GM12878 (cell line): Measurements from ENCODE around the gene TARDBP. TPM values are rescaled to one million over a fixed set of nuclear protein-coding genes. Genes with fewer than 3 reads are reported as not detected.

Source experiments
- ATAC-seq: fragments of 200-7000 bp; cut with Tn5 transposase; 3 replicates; pipeline ENCODE4 v1.9.1; 2020; ENCODE audit warnings: mild to moderate bottlenecking, moderate library complexity
- BruUV-seq: library from RNA; stranded (reverse); fragments of 400-500 nt; replicated peaks from 2 replicates; lab custom pipeline; 2021; lab: Mats Ljungman, UMichigan
- CTCF ChIA-PET: fragments of 300-600 bp; sonication (Branson Sonifier 250); formaldehyde crosslinking; extraction: SDS; loops from one replicate; lab custom pipeline; 2021; ENCODE audit warnings: inconsistent platforms; lab: Yijun Ruan, JAX
- POLR2A ChIA-PET: fragments of 350-600 bp; formaldehyde crosslinking; extraction: SDS; loops from one replicate; lab custom pipeline; 2021; ENCODE audit warnings: inconsistent platforms; lab: Charles Lee
- RAD21 ChIA-PET: fragments of 300-600 bp; sonication (Branson Sonifier 250); formaldehyde crosslinking; loops from one replicate; lab custom pipeline; 2023; ENCODE audit warnings: antibody characterized with exemption; ENCODE audit not compliant: unreplicated experiment; lab: Charles Lee
- SMC1A ChIA-PET: fragments of 300-600 bp; sonication (Branson Sonifier 250); formaldehyde crosslinking; loops from one replicate; lab custom pipeline; 2023; ENCODE audit not compliant: unreplicated experiment, uncharacterized antibody; lab: Charles Lee
- DNase-seq: peaks from one replicate; pipeline ENCODE4 v3.0.0-alpha.2; 2011; ENCODE audit warnings: low read depth, low spot score
- FAIRE-seq: peaks from 3 replicates; lab custom pipeline; 2011; peaks lifted over from hg19 to GRCh38; lab: Jason Lieb, UNC
- H2AFZ ChIP-seq: 2 replicates; pipeline ENCODE4 v1.6.0; 2011; ENCODE audit warnings: low read depth, low read length, control low read depth; ENCODE audit not compliant: control insufficient read depth
- H3K27ac ChIP-seq: 2 replicates; pipeline ENCODE4 v1.5.1; 2011; ENCODE audit warnings: control low read depth; ENCODE audit not compliant: control insufficient read depth, insufficient read depth
- H3K27me3 ChIP-seq, 2 experiments: replicated peaks in 1 of 2; 2 replicates each; pipeline versions ENCODE4 v1.6.0 to v1.6.1; 2011; ENCODE audit warnings: low read length in 1 of 2; ENCODE audit not compliant: control insufficient read depth in 2 of 2, insufficient read depth in 2 of 2
- H3K36me3 ChIP-seq, 2 experiments: 2 replicates each; pipeline ENCODE4 v1.5.1; 2011; ENCODE audit warnings: low read length in 1 of 2; ENCODE audit not compliant: control insufficient read depth in 2 of 2, insufficient read depth in 2 of 2
- H3K4me1 ChIP-seq: 2 replicates; pipeline ENCODE4 v1.6.1; 2011; ENCODE audit warnings: mild to moderate bottlenecking, low read length, moderate library complexity, mixed read lengths; ENCODE audit not compliant: control insufficient read depth, insufficient read depth
- H3K4me2 ChIP-seq: 2 replicates; pipeline ENCODE4 v1.6.0; 2011; ENCODE audit warnings: control low read depth; ENCODE audit not compliant: control insufficient read depth, insufficient read depth
- H3K4me3 ChIP-seq: fragments of 200-600 bp; sonication (generic); 2 replicates; pipeline ENCODE4 v1.5.1; 2016
- H3K79me2 ChIP-seq: 2 replicates; pipeline ENCODE4 v1.6.0; 2011; ENCODE audit warnings: low read length; ENCODE audit not compliant: control insufficient read depth, insufficient read depth
- H3K9ac ChIP-seq: 2 replicates; pipeline ENCODE4 v1.8.0; 2011; ENCODE audit warnings: low read length, control low read depth, mixed read lengths; ENCODE audit not compliant: control insufficient read depth, insufficient read depth
- H3K9me3 ChIP-seq: replicated peaks from 3 replicates; pipeline ENCODE4 v1.5.1; 2011; ENCODE audit warnings: mild to moderate bottlenecking, low read length; ENCODE audit not compliant: control insufficient read depth, insufficient read depth
- H4K20me1 ChIP-seq: 2 replicates; pipeline ENCODE4 v1.6.0; 2011; ENCODE audit not compliant: control insufficient read depth, insufficient read depth
- CREM ChIP-seq: IDR thresholded peaks from 2 replicates; pipeline ENCODE4 v1.6.1; 2014; ENCODE audit warnings: antibody characterized with exemption, low read depth
- HDGF ChIP-seq: fragments of 450-650 bp; IDR thresholded peaks from 2 replicates; pipeline ENCODE4 v1.6.1; 2016; ENCODE audit warnings: antibody characterized with exemption
- IKZF2 ChIP-seq, 2 experiments: fragments of 450-650 bp; IDR thresholded peaks; 2 replicates each; pipeline ENCODE4 v1.6.1; 2017; ENCODE audit warnings: mild to moderate bottlenecking in 2 of 2, moderate library complexity in 2 of 2
- MTA3 ChIP-seq: IDR thresholded peaks from 2 replicates; pipeline ENCODE4 v1.6.1; 2012; ENCODE audit warnings: low read length, inconsistent platforms, borderline replicate concordance
- NFYB ChIP-seq: IDR thresholded peaks from 2 replicates; pipeline ENCODE4 v1.6.1; 2011; ENCODE audit warnings: low read depth, mild to moderate bottlenecking, low read length, improper control_type of control experiment, moderate library complexity; ENCODE audit not compliant: insufficient read depth
- POLR2A ChIP-seq: IDR thresholded peaks from 2 replicates; pipeline ENCODE4 v1.6.1; 2011; ENCODE audit warnings: low read depth, mild to moderate bottlenecking, low read length
- POLR2AphosphoS5 ChIP-seq: IDR thresholded peaks from 2 replicates; pipeline ENCODE4 v1.6.1; 2011; ENCODE audit warnings: mild to moderate bottlenecking, low read length, inconsistent platforms
- SIN3A ChIP-seq: IDR thresholded peaks from 2 replicates; pipeline ENCODE4 v1.6.1; 2012; ENCODE audit warnings: low read depth, low read length, improper control_type of control experiment
- ZNF24 ChIP-seq: fragments of 450-650 bp; IDR thresholded peaks from 2 replicates; pipeline ENCODE4 v1.6.1; 2017; ENCODE audit warnings: antibody characterized with exemption, mild to moderate bottlenecking
- ZNF384 ChIP-seq: IDR thresholded peaks from 2 replicates; pipeline ENCODE4 v1.6.1; 2012; ENCODE audit warnings: low read depth, mild to moderate bottlenecking, low read length, improper control_type of control experiment, borderline replicate concordance
- WGBS: methylation state at CpG from one replicate; pipeline ENCODE4 v1.1.6; 2016; ENCODE audit warnings: low lambda C conversion rate; ENCODE audit not compliant: insufficient replicate concordance, insufficient coverage; ENCODE audit errors: missing lambda C conversion rate; 5-methylcytosine and 5-hydroxymethylcytosine counted together
- in situ Hi-C: fragments of 300-500 bp; cut with MboI; formaldehyde crosslinking; loops from 9 replicates; pipeline ENCODE4 v1.14.3; 2018; ENCODE audit warnings: mixed read lengths
- intact Hi-C: fragments of 100-400 bp; cut with micrococcal nuclease; formaldehyde crosslinking; loops from one replicate; pipeline ENCODE4 v1.14.2; 2022; ENCODE audit not compliant: unreplicated experiment
- polyA plus RNA-seq, 11 experiments: library from polyadenylated mRNA; depleted of rRNA in 4 of 11; unstranded in 6 of 11; stranded (reverse) in 5 of 11; fragments of >200 nt; fragmentation: Nextera tagmentation in 4 of 11; fragmentation: Illumina TruSeq in 1 of 11; extraction: Ambion mirVana in 4 of 11; extraction: Trizol in 1 of 11; gene quantifications; 1 replicate in 1 of 11; 2 replicates in 10 of 11; pipeline versions ENCODE4 v1.2.1 to v1.2.3, GENCODE V29; 2011 to 2016; ENCODE audit warnings: inconsistent platforms in 2 of 11, missing spikeins in 2 of 11, low read depth in 1 of 11
- total RNA-seq, 4 experiments: library from RNA; depleted of rRNA in 3 of 4; stranded (reverse); fragments of >200 nt in 3 of 4; fragmentation: Illumina TruSeq in 1 of 4; extraction: Trizol in 1 of 4; gene quantifications; 2 replicates each; pipeline versions ENCODE4 v1.2.1 to v1.2.3, GENCODE V29; 2013 to 2021
- TF ChIP-seq, protein P1 (sequence below): fragments of 450-650 bp; IDR thresholded peaks from 2 replicates; pipeline ENCODE4 v1.6.1; 2016; ENCODE audit warnings: mild to moderate bottlenecking

Gene TARDBP
- total and polyA plus RNA-seq, 10 of the 15 experiments (the other 5 are each of a cell fraction or from before 2014, with no cell fraction given) = 55.6 to 318 (median 192) TPM

DNA sequence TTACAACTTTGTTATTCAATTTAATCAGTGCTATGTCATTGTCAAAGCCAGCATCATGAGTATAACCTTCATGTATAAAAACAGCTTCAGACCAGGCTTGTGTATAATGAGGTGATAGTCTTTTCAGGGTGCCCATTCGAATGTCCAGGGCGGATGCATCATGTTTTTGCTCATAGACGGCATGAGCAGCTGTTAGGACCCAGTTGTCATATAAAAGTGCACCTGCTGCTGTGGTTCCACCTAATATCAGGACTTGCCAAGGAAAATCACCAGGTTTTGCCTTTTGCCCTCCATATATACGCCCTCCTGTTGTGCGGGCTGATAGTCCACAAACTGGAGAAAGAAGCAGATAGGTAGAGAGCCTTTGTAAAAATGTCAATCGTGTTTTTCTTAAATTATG is 14.9 kb downstream of the TARDBP start:
- Histone ChIP-seq H3K4me2 (no peak overlapping the region), H3K4me1 (no peaks in the 10 kb centered on the region), H3K79me2 (no peaks in the 10 kb centered on the region; the same call in 1 of the 2 replicates), H2AFZ (no peak overlapping the region), H3K27ac (no peak overlapping the region), H3K4me3 (no peak overlapping the region), H3K9me3 (no peaks in the 10 kb centered on the region), H3K27me3 (no peaks in the 10 kb centered on the region), H3K9ac (no peak overlapping the region), H4K20me1 (peaks cover 2% of the 10 kb centered on the region; the same call in 1 of the 2 replicates), H3K36me3 (peaks cover under 1 to 33% of the 10 kb centered on the region in 2 experiments; a peak in 3 of 4 replicates)
- TF ChIP-seq CREM (no peak), ZNF384 (no peak), SIN3A (no peak), NFYB (no peak), IKZF2 (IDR thresholded peaks at IDR 0.05) (no peak), POLR2A (peak; percentile 11; the same call in 1 of the 2 replicates), MTA3 (peak; percentile 29; the same call in 1 of the 2 replicates), POLR2AphosphoS5 (0 out of 2 replicates have a peak, but pooled peaks have one; percentile 14), ZNF24 (no peak), HDGF (no peak)
- TF ChIP-seq, protein P1, sequence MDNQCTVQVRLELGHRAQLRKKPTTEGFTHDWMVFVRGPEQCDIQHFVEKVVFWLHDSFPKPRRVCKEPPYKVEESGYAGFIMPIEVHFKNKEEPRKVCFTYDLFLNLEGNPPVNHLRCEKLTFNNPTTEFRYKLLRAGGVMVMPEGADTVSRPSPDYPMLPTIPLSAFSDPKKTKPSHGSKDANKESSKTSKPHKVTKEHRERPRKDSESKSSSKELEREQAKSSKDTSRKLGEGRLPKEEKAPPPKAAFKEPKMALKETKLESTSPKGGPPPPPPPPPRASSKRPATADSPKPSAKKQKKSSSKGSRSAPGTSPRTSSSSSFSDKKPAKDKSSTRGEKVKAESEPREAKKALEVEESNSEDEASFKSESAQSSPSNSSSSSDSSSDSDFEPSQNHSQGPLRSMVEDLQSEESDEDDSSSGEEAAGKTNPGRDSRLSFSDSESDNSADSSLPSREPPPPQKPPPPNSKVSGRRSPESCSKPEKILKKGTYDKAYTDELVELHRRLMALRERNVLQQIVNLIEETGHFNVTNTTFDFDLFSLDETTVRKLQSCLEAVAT = no peak
- no peak for ATAC-seq
- BruUV-seq = no TSS peak
- in situ Hi-C loops = no loop called here
- WGBS = 83% methylated on average over 6 of the region's 6 CpGs
- no peak for DNase-seq
- ChIA-PET POLR2A (interaction anchor here (1.5 kb wide), 1 partner anchor 10 kb away, joined by 3 read pairs; no protein-coding TSS in a partner anchor), CTCF (interaction anchor here (0.6 to 1.4 kb wide), 2 partner anchors 10 to 783 kb away, joined by 3 to 8 read pairs; no protein-coding TSS in a partner anchor), SMC1A (interaction anchor here (1.5 kb wide), 1 partner anchor 10 kb away, joined by 5 read pairs; no protein-coding TSS in a partner anchor), RAD21 (interaction anchor here (1.2 kb wide), 1 partner anchor 10 kb away, joined by 7 read pairs; no protein-coding TSS in a partner anchor)
- intact Hi-C loops = no loop called here
- FAIRE-seq = no peak
